Measurements from ENCODE around the gene PCLAF.

GRCh38 chr15:64386291-64386690, 5.0 kb upstream of the PCLAF start:
- TF ChIP-seq CTCF (IDR thresholded peaks at IDR 0.05) (no peak), POLR2A (IDR thresholded peaks at IDR 0.05) (no peak)
